Activated CD8-positive, alpha-beta T cell treated with anti-CD3 and anti-CD28 coated beads for 36 hours (primary cell): ENCODE results near the gene RHBDD3. TPM values are rescaled to one million over a fixed set of nuclear protein-coding genes. Genes with fewer than 3 reads are reported as not detected.
"Not testable (repeated sequence)": the region's sequence is repeated elsewhere in the genome, so short reads cannot be mapped to it uniquely, and the experiment has no call there.

ENCODE experiments used
- ATAC-seq: fragments of 200-7000 bp; cut with Tn5 transposase; one replicate; pipeline ENCODE4 v1.10.0; 2021; ENCODE audit warnings: mild to moderate bottlenecking, moderate library complexity
- CTCF ChIA-PET: fragments of 350-600 bp; sonication (Branson Sonifier 250); formaldehyde crosslinking; loops from one replicate; lab custom pipeline; 2021; ENCODE audit warnings: antibody characterized with exemption; lab: Charles Lee
- POLR2A ChIA-PET: fragments of 350-600 bp; sonication (Branson Sonifier 250); formaldehyde crosslinking; loops from one replicate; lab custom pipeline; 2021; ENCODE audit warnings: antibody characterized with exemption; lab: Charles Lee
- DNase-seq: peaks from one replicate; pipeline ENCODE4 v3.0.0-alpha.2; 2020
- H3K27ac Mint-ChIP-seq: one replicate; pipeline ENCODE4 v1.8.0; 2021; ENCODE audit warnings: mild to moderate bottlenecking, mixed read lengths
- H3K27me3 Mint-ChIP-seq: one replicate; pipeline ENCODE4 v1.8.0; 2021; ENCODE audit warnings: mixed read lengths
- H3K36me3 Mint-ChIP-seq: one replicate; pipeline ENCODE4 v1.8.0; 2021; ENCODE audit warnings: low read depth, mixed read lengths
- H3K4me1 Mint-ChIP-seq: one replicate; pipeline ENCODE4 v1.8.0; 2021; ENCODE audit warnings: low read depth, mixed read lengths
- H3K4me3 Mint-ChIP-seq: one replicate; pipeline ENCODE4 v1.8.0; 2021; ENCODE audit warnings: mild to moderate bottlenecking, moderate library complexity, mixed read lengths
- H3K9me3 Mint-ChIP-seq: one replicate; pipeline ENCODE4 v1.8.0; 2021; ENCODE audit warnings: mixed read lengths
- CTCF ChIP-seq: fragments of 200-600 bp; IDR thresholded peaks from one replicate; pipeline ENCODE4 v1.8.0; 2022; ENCODE audit warnings: antibody characterized with exemption, mild to moderate bottlenecking
- intact Hi-C: fragments of 100-400 bp; cut with micrococcal nuclease; formaldehyde crosslinking; loops from one replicate; pipeline ENCODE4 v1.10.0; 2022
- total RNA-seq, 2 experiments: library from RNA; stranded (reverse); gene quantifications; one replicate each; pipeline ENCODE4 v1.2.3, GENCODE V29; 2021

The RHBDD3 gene
- total RNA-seq, 2 experiments from 2014 or later, result 24.5 to 25.4 TPM

GRCh38 chr22:29224859-29225410 is 42.8 kb downstream of the RHBDD3 start:
- Mint-ChIP-seq H3K4me1 (no peaks in the 10 kb centered on the region), H3K27me3 (no peaks in the 10 kb centered on the region), H3K27ac (no peak overlapping the region), H3K9me3 (no peaks in the 10 kb centered on the region), H3K4me3 (no peak overlapping the region), H3K36me3 (no peaks in the 10 kb centered on the region)
- TF ChIP-seq CTCF, result no peak
- no peak for DNase-seq
- ATAC-seq, result no peak
- intact Hi-C loops, result no loop called here
- POLR2A ChIA-PET, result no interaction called here
- CTCF ChIA-PET, result no interaction called here

DNA sequence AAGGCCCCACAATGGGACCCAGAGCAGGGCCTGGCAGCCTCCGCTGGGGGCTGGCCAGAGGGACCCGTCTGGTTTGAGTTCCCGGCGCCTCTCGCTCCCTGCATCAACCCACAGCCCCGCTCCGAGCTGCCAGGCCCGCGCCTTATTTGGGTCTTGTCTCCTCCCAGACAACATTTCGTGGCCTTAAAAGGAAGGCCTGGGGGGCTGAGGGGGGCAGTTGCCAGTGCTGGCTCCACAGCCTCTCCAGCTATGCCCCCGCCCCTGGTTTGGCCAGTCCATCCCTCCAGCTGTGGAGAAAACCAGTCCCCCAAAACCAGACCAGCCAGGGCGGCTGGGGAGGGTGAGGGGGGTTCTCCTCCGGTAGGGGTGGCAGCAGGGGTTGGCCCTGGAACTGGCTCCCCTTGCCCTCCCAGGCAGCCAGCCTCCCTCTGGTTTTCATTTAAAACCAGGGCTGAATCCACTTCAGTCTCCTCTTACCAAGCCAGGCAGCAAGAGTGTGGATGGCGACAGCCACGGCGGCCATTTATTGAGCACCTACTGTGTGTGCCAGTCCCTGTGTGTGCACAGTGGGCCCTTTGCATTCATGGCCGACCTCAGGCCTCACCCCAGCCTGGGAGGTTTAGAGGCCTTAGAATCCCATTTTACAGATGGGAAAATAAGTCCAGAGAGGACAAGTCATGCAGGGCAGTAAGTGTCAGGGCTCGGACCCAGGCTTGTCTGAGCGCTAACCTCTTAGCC is 43.5 kb downstream of the RHBDD3 start:
- ChIA-PET CTCF (no interaction called here), POLR2A (no interaction called here)
- H3K36me3 Mint-ChIP-seq, result no peaks in the 10 kb centered on the region
- no peak overlapping the region for H3K27ac Mint-ChIP-seq
- DNase-seq (no peak), ATAC-seq (no peak)
- H3K27me3 Mint-ChIP-seq, result no peaks in the 10 kb centered on the region
- intact Hi-C loops, result no loop called here
- no peak overlapping the region for H3K4me3 Mint-ChIP-seq
- TF ChIP-seq CTCF, result no peak
- H3K9me3 Mint-ChIP-seq, result no peaks in the 10 kb centered on the region
- no peaks in the 10 kb centered on the region for H3K4me1 Mint-ChIP-seq

- ChIA-PET POLR2A (no interaction called here), CTCF (interaction anchor here (1.9 kb wide), 1 partner anchor 25 kb away, joined by 6 read pairs; no protein-coding TSS in a partner anchor)
- DNase-seq (no peak), ATAC-seq (no peak)
- Mint-ChIP-seq H3K9me3 (no peaks in the 10 kb centered on the region), H3K4me1 (no peaks in the 10 kb centered on the region), H3K27ac (no peak overlapping the region), H3K27me3 (no peaks in the 10 kb centered on the region), H3K36me3 (no peaks in the 10 kb centered on the region), H3K4me3 (no peak overlapping the region)
- TF ChIP-seq CTCF, result no peak
- intact Hi-C loops, result no loop called here
Observed at GRCh38 chr22:29219881-29220670, 47.7 kb downstream of the RHBDD3 start.

- H3K4me3 Mint-ChIP-seq, ATAC-seq, intact Hi-C loops, DNase-seq, H3K27ac Mint-ChIP-seq, H3K9me3 Mint-ChIP-seq, H3K27me3 Mint-ChIP-seq, H3K4me1 Mint-ChIP-seq, POLR2A ChIA-PET, H3K36me3 Mint-ChIP-seq: not testable (repeated sequence)
- CTCF ChIA-PET, result interaction anchor here (1.1 kb wide), 1 partner anchor 26 kb away, joined by 5 read pairs; no protein-coding TSS in a partner anchor
Observed at GRCh38 chr22:29219409-29219782, 48.4 kb downstream of the RHBDD3 start.

DNA sequence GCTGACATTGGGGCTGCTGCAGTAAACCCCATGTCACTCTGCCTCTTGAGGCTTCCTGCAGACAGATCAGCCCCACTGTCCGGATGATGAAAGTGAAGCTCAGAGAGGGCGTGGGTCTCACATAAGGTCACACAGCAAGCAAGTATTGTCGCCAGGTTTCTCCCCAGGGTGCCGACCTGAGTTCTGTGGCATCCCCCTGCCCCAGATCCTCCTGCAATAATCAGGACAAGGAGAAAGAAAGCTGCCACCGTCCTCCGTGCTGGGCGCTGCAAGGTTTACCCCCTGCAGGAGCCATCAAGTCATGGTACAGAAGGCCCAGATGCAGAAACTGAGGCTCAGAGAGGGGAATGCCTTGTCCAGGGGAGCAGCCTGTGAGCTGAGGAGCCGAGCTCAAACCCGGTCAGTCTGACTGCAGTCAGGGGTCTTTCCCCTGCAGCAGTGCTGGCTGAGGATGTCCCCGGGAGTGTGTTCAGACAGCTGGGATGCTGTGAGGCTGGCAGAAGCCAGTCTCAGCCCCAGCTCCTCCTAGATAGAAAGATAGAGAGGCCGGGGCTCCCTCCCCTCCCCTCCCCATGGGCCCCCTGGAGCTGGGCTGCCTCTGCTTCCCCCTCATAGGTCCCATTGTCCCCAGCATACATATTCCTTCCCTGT is 48.9 kb downstream of the RHBDD3 start:
- POLR2A ChIA-PET, result interaction anchor here (0.9 kb wide), 1 partner anchor 21 kb away, joined by 3 read pairs; no protein-coding TSS in a partner anchor
- TF ChIP-seq CTCF, result no peak
- ATAC-seq (no peak), DNase-seq (no peak)
- no peaks in the 10 kb centered on the region for H3K4me1 Mint-ChIP-seq
- H3K27ac Mint-ChIP-seq, result no peak overlapping the region
- no peaks in the 10 kb centered on the region for H3K36me3 Mint-ChIP-seq
- no peaks in the 10 kb centered on the region for H3K9me3 Mint-ChIP-seq
- intact Hi-C loops, result no loop called here
- CTCF ChIA-PET, result interaction anchor here (1.1 kb wide), 1 partner anchor 26 kb away, joined by 5 read pairs; no protein-coding TSS in a partner anchor
- H3K4me3 Mint-ChIP-seq, result no peak overlapping the region
- H3K27me3 Mint-ChIP-seq, result no peaks in the 10 kb centered on the region
